ENCODE measurements around the gene KCNV2.
"Not testable (repeated sequence)": the region's sequence is repeated elsewhere in the genome, so short reads cannot be mapped to it uniquely, and the experiment has no call there.

Gene KCNV2

GRCh38 chr9:2697492-2697891, 19.8 kb upstream of the KCNV2 start:
- no peak for DNase-seq (ENCODE audit: low read depth)
- TF ChIP-seq CTCF (conservative IDR thresholded peaks at IDR 0.05; ENCODE audit: low read depth, low read length), result no peak
- H3K4me3 ChIP-seq (ENCODE audit: low read depth, low read length), result no peak overlapping the region

- DNase-seq (ENCODE audit: low read depth), result no peak
- no peak for TF ChIP-seq CTCF (conservative IDR thresholded peaks at IDR 0.05; ENCODE audit: low read depth, low read length)
- no peak overlapping the region for H3K4me3 ChIP-seq (ENCODE audit: low read depth, low read length)
These were observed 16.9 kb upstream of the KCNV2 start for GRCh38 chr9:2700398-2700797.

- no peak for DNase-seq (ENCODE audit: low read depth)
- TF ChIP-seq CTCF (conservative IDR thresholded peaks at IDR 0.05; ENCODE audit: low read depth, low read length), result no peak
- no peak overlapping the region for H3K4me3 ChIP-seq (ENCODE audit: low read depth, low read length)
These were observed 16.3 kb upstream of the KCNV2 start for GRCh38 chr9:2700909-2701550.

- no peak for TF ChIP-seq CTCF (conservative IDR thresholded peaks at IDR 0.05; ENCODE audit: low read depth, low read length)
- no peak for DNase-seq (ENCODE audit: low read depth)
- no peak overlapping the region for H3K4me3 ChIP-seq (ENCODE audit: low read depth, low read length)
These were observed 12.8 kb upstream of the KCNV2 start for GRCh38 chr9:2704504-2704903.

- not testable (repeated sequence) for DNase-seq (ENCODE audit: low read depth); H3K4me3 ChIP-seq (ENCODE audit: low read depth, low read length)
These were observed 10.1 kb upstream of the KCNV2 start for GRCh38 chr9:2707256-2707655.

GRCh38 chr9:2709645-2710101, 7.6 kb upstream of the KCNV2 start:
- DNase-seq (ENCODE audit: low read depth), result no peak
- no peak overlapping the region for H3K4me3 ChIP-seq (ENCODE audit: low read depth, low read length)
- TF ChIP-seq CTCF (conservative IDR thresholded peaks at IDR 0.05; ENCODE audit: low read depth, low read length), result no peak

GRCh38 chr9:2711716-2712115, 5.6 kb upstream of the KCNV2 start:
- H3K4me3 ChIP-seq (ENCODE audit: low read depth, low read length), result no peak overlapping the region
- DNase-seq (ENCODE audit: low read depth), result no peak
- no peak for TF ChIP-seq CTCF (conservative IDR thresholded peaks at IDR 0.05; ENCODE audit: low read depth, low read length)
